ENCODE data around the gene CCDC124.
"Not testable (repeated sequence)": the region's sequence is repeated elsewhere in the genome, so short reads cannot be mapped to it uniquely, and the experiment has no call there.

- not testable (repeated sequence) for TF ChIP-seq CTCF (IDR thresholded peaks at IDR 0.05; ENCODE audit: poor library complexity); EZH2 (IDR thresholded peaks at IDR 0.05; ENCODE audit: borderline replicate concordance); EZH2phosphoT487 (IDR thresholded peaks at IDR 0.05; ENCODE audit: low read depth, severe bottlenecking, unreplicated experiment)
Measured at GRCh38 chr19:17919122-17919521, 13.7 kb upstream of the CCDC124 start.
